Measurements from ENCODE around the gene TMC1.

Gene TMC1

DNA sequence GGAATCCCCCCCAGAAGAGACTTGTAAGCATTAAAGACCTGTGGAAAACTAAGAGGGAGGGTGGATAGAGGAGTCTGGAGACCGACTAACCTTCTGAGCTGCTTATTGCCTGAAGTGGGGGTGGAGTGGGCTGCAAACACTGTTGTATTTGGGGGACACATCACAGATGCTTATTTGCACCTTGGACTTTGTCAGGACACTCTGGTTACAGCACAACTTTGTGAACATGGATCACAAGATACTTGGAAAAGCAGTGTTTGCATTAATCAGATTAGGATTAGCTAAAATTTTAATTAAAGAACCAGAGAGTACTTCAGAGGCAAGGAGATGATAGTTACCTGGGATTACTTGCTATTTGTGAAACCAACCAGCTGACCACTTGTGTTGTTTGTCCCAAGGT is 30.9 kb downstream of the TMC1 start:
- H3K9me3 ChIP-seq (ENCODE audit: severe bottlenecking), result no peaks in the 10 kb centered on the region
- no peak for TF ChIP-seq CTCF (IDR thresholded peaks at IDR 0.05; ENCODE audit: poor library complexity, severe bottlenecking)
- no peak overlapping the region for H3K4me3 ChIP-seq (ENCODE audit: severe bottlenecking)
- no peak overlapping the region for H3K27ac ChIP-seq (ENCODE audit: poor library complexity, severe bottlenecking)
- DNase-seq (ENCODE audit: low spot score) (no peak), ATAC-seq (ENCODE audit: low read depth) (no peak)
- no peaks in the 10 kb centered on the region for H3K36me3 ChIP-seq (ENCODE audit: low read depth)
- H3K27me3 ChIP-seq (ENCODE audit: insufficient read depth, poor library complexity, severe bottlenecking), result no peaks in the 10 kb centered on the region
- peaks cover 20% of the 10 kb centered on the region for H3K4me1 ChIP-seq (ENCODE audit: insufficient read depth, poor library complexity, severe bottlenecking)

DNA sequence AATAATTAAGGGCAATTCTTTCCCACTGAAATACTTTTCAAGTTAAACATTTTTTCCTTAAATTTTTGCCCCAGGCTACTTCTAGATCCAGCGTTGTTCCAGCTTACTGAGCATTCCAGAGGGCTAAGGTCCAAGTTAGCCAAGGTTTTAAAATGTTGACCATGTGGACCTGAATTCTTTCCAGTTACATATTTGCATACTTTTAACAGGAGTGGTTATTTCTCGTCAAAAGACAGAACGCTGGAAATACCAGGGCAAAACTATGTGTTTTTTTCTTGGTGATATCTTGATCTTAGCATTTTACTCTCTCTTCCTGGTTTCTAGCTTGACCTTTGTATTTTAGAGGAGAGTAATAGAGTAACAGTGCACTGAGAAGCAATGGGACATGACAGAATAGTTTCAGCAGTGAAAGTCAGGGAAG is 32.8 kb downstream of the TMC1 start:
- no peak overlapping the region for H3K4me3 ChIP-seq (ENCODE audit: severe bottlenecking)
- TF ChIP-seq CTCF (IDR thresholded peaks at IDR 0.05; ENCODE audit: poor library complexity, severe bottlenecking), result no peak
- peak overlapping the region; percentile 78 for H3K27ac ChIP-seq (ENCODE audit: poor library complexity, severe bottlenecking)
- peaks cover 29% of the 10 kb centered on the region for H3K4me1 ChIP-seq (ENCODE audit: insufficient read depth, poor library complexity, severe bottlenecking)
- DNase-seq (ENCODE audit: low spot score) (no peak), ATAC-seq (ENCODE audit: low read depth) (peak; percentile 71)
- no peaks in the 10 kb centered on the region for H3K9me3 ChIP-seq (ENCODE audit: severe bottlenecking)
- H3K36me3 ChIP-seq (ENCODE audit: low read depth), result no peaks in the 10 kb centered on the region
- no peaks in the 10 kb centered on the region for H3K27me3 ChIP-seq (ENCODE audit: insufficient read depth, poor library complexity, severe bottlenecking)

- TF ChIP-seq CTCF (IDR thresholded peaks at IDR 0.05; ENCODE audit: poor library complexity, severe bottlenecking), result no peak
- peak overlapping the region; percentile 61 for H3K27ac ChIP-seq (ENCODE audit: poor library complexity, severe bottlenecking)
- H3K4me3 ChIP-seq (ENCODE audit: severe bottlenecking), result no peak overlapping the region
- H3K9me3 ChIP-seq (ENCODE audit: severe bottlenecking), result no peaks in the 10 kb centered on the region
- peak; percentile 96 for ATAC-seq (ENCODE audit: low read depth)
- H3K27me3 ChIP-seq (ENCODE audit: insufficient read depth, poor library complexity, severe bottlenecking), result no peaks in the 10 kb centered on the region
- peak; percentile 82 for DNase-seq (ENCODE audit: low spot score)
- no peaks in the 10 kb centered on the region for H3K36me3 ChIP-seq (ENCODE audit: low read depth)
- H3K4me1 ChIP-seq (ENCODE audit: insufficient read depth, poor library complexity, severe bottlenecking), result peaks cover 29% of the 10 kb centered on the region
Observed at GRCh38 chr9:72557549-72557948, 36.1 kb downstream of the TMC1 start.

DNA sequence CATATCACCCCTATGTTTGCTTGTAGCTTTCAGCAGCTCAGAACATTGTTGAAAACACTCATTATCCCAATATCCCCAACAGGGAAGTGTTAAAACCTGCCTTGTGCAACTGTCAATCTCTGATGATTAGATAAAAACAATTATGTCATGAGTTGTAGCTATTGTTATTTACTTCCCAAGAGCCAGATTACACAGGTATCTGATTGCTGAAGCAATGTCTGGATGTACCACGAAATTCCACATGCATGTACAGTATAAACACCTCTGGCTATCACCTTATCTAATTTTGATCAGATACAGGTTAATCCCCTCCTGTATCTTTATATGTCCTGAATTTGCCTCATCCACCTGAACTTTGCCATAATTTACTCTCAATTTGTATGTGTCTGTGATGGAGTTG is 38.7 kb downstream of the TMC1 start:
- H3K27ac ChIP-seq (ENCODE audit: poor library complexity, severe bottlenecking), result no peak overlapping the region
- H3K27me3 ChIP-seq (ENCODE audit: insufficient read depth, poor library complexity, severe bottlenecking), result no peaks in the 10 kb centered on the region
- no peak overlapping the region for H3K4me3 ChIP-seq (ENCODE audit: severe bottlenecking)
- DNase-seq (ENCODE audit: low spot score) (no peak), ATAC-seq (ENCODE audit: low read depth) (no peak)
- H3K36me3 ChIP-seq (ENCODE audit: low read depth), result no peaks in the 10 kb centered on the region
- no peak for TF ChIP-seq CTCF (IDR thresholded peaks at IDR 0.05; ENCODE audit: poor library complexity, severe bottlenecking)
- no peaks in the 10 kb centered on the region for H3K9me3 ChIP-seq (ENCODE audit: severe bottlenecking)
- H3K4me1 ChIP-seq (ENCODE audit: insufficient read depth, poor library complexity, severe bottlenecking), result peaks cover 15% of the 10 kb centered on the region

- DNase-seq (ENCODE audit: low spot score), result no peak
- H3K36me3 ChIP-seq (ENCODE audit: low read depth), result no peaks in the 10 kb centered on the region
- no peak overlapping the region for H3K4me3 ChIP-seq (ENCODE audit: severe bottlenecking)
- ATAC-seq (ENCODE audit: low read depth), result no peak
- H3K27ac ChIP-seq (ENCODE audit: poor library complexity, severe bottlenecking), result no peak overlapping the region
- H3K4me1 ChIP-seq (ENCODE audit: insufficient read depth, poor library complexity, severe bottlenecking), result no peaks in the 10 kb centered on the region
- no peaks in the 10 kb centered on the region for H3K9me3 ChIP-seq (ENCODE audit: severe bottlenecking)
- H3K27me3 ChIP-seq (ENCODE audit: insufficient read depth, poor library complexity, severe bottlenecking), result no peaks in the 10 kb centered on the region
- no peak for TF ChIP-seq CTCF (IDR thresholded peaks at IDR 0.05; ENCODE audit: poor library complexity, severe bottlenecking)
Observed at GRCh38 chr9:72563806-72564205, 42.4 kb downstream of the TMC1 start.
